WTC11 (cell line): Measurements from ENCODE around the gene SKA2. TPM values are rescaled to one million over a fixed set of nuclear protein-coding genes. Genes with fewer than 3 reads are reported as not detected.

Experiments used
- ATF1 ChIP-seq: sonication (generic); formaldehyde crosslinking; IDR thresholded peaks from 2 replicates; pipeline ENCODE4 v1.8.1; 2023; ENCODE audit warnings: mild to moderate bottlenecking, moderate library complexity, missing genetic modification reagents
- FOXK1 ChIP-seq: sonication (generic); formaldehyde crosslinking; IDR thresholded peaks from 2 replicates; pipeline ENCODE4 v1.8.0; 2022; ENCODE audit warnings: mild to moderate bottlenecking, moderate library complexity, missing genetic modification reagents
- GABPB1 ChIP-seq: sonication (generic); formaldehyde crosslinking; IDR thresholded peaks from 2 replicates; pipeline ENCODE4 v1.8.1; 2023; ENCODE audit warnings: mild to moderate bottlenecking, missing genetic modification reagents
- MXD4 ChIP-seq: fragments of 250-450 bp; sonication (Bioruptor Pico); IDR thresholded peaks from 2 replicates; pipeline ENCODE4 v1.8.0; 2021; ENCODE audit warnings: mild to moderate bottlenecking, moderate library complexity, borderline replicate concordance
- NR1H2 ChIP-seq: sonication (generic); formaldehyde crosslinking; IDR thresholded peaks from 2 replicates; pipeline ENCODE4 v1.9.0; 2021; ENCODE audit warnings: mild to moderate bottlenecking, moderate library complexity, missing genetic modification reagents
- RORB ChIP-seq: fragments of 250-450 bp; sonication (Bioruptor Pico); IDR thresholded peaks from 2 replicates; pipeline ENCODE4 v1.9.0; 2021; ENCODE audit warnings: mild to moderate bottlenecking
- SP1 ChIP-seq: sonication (generic); formaldehyde crosslinking; conservative IDR thresholded peaks from 2 replicates; pipeline ENCODE4 v1.8.1; 2022; ENCODE audit warnings: missing genetic modification reagents
- TEAD1 ChIP-seq: sonication (generic); formaldehyde crosslinking; IDR thresholded peaks from 2 replicates; pipeline ENCODE4 v1.8.0; 2022; ENCODE audit warnings: mild to moderate bottlenecking, missing genetic modification reagents
- ZBTB21 ChIP-seq: sonication (generic); formaldehyde crosslinking; IDR thresholded peaks from 2 replicates; pipeline ENCODE4 v1.8.1; 2023; ENCODE audit warnings: mild to moderate bottlenecking, missing genetic modification reagents, borderline replicate concordance
- ZNF263 ChIP-seq: sonication (generic); formaldehyde crosslinking; IDR thresholded peaks from 2 replicates; pipeline ENCODE4 v1.8.1; 2022; ENCODE audit warnings: low read depth, mild to moderate bottlenecking, moderate library complexity, missing genetic modification reagents
- ZNF317 ChIP-seq: sonication (generic); formaldehyde crosslinking; IDR thresholded peaks from 2 replicates; pipeline ENCODE4 v1.8.1; 2023; ENCODE audit warnings: low read depth, mild to moderate bottlenecking, moderate library complexity, missing genetic modification reagents, borderline replicate concordance
- ZNF416 ChIP-seq: fragments of 250-450 bp; sonication (Bioruptor Pico); IDR thresholded peaks from 2 replicates; pipeline ENCODE4 v1.9.0; 2021; ENCODE audit warnings: mild to moderate bottlenecking, inconsistent platforms
- ZNF671 ChIP-seq: fragments of 250-450 bp; sonication (Bioruptor Pico); IDR thresholded peaks from 2 replicates; pipeline ENCODE4 v1.8.0; 2021; ENCODE audit warnings: mild to moderate bottlenecking
- total RNA-seq: library from RNA; stranded (reverse); gene quantifications from 3 replicates; pipeline ENCODE4 v1.2.3, GENCODE V29; 2021
- TF ChIP-seq, protein P1 (sequence below): sonication (generic); formaldehyde crosslinking; IDR thresholded peaks from 2 replicates; pipeline ENCODE4 v1.8.1; 2023; ENCODE audit warnings: mild to moderate bottlenecking, missing genetic modification reagents
- TF ChIP-seq, protein P2 (sequence below): sonication (generic); formaldehyde crosslinking; conservative IDR thresholded peaks from 2 replicates; pipeline ENCODE4 v1.8.1; 2022; ENCODE audit warnings: mild to moderate bottlenecking, missing genetic modification reagents
- TF ChIP-seq, protein P3 (sequence below): sonication (generic); formaldehyde crosslinking; conservative IDR thresholded peaks from 2 replicates; pipeline ENCODE4 v1.8.1; 2023; ENCODE audit warnings: mild to moderate bottlenecking, low read depth, missing genetic modification reagents, moderate library complexity
- TF ChIP-seq, protein P4 (sequence below): fragments of 250-450 bp; sonication (Bioruptor Pico); IDR thresholded peaks from 2 replicates; pipeline ENCODE4 v1.9.0; 2021; ENCODE audit warnings: mild to moderate bottlenecking, borderline replicate concordance
- TF ChIP-seq, protein P5 (sequence below): sonication (generic); formaldehyde crosslinking; IDR thresholded peaks from 2 replicates; pipeline ENCODE4 v1.8.1; 2022; ENCODE audit warnings: low read depth, missing genetic modification reagents, borderline replicate concordance
- TF ChIP-seq, protein P6 (sequence below): fragments of 250-450 bp; sonication (Bioruptor Pico); IDR thresholded peaks from 2 replicates; pipeline ENCODE4 v1.8.0; 2021; ENCODE audit warnings: mild to moderate bottlenecking
- TF ChIP-seq, protein P7 (sequence below): sonication (generic); formaldehyde crosslinking; IDR thresholded peaks from 2 replicates; pipeline ENCODE4 v1.8.1; 2022; ENCODE audit warnings: mild to moderate bottlenecking, moderate library complexity, missing genetic modification reagents
- TF ChIP-seq, protein P8 (sequence below): sonication (generic); formaldehyde crosslinking; IDR thresholded peaks from 2 replicates; pipeline ENCODE4 v1.8.1; 2022; ENCODE audit warnings: missing genetic modification reagents, borderline replicate concordance
- TF ChIP-seq, protein P9 (sequence below): fragments of 250-450 bp; sonication (Bioruptor Pico); IDR thresholded peaks from 2 replicates; pipeline ENCODE4 v2.1.2; 2022; ENCODE audit warnings: mild to moderate bottlenecking, moderate library complexity

The SKA2 gene
- total RNA-seq, 1 experiment from 2014 or later: 80.0 TPM

DNA sequence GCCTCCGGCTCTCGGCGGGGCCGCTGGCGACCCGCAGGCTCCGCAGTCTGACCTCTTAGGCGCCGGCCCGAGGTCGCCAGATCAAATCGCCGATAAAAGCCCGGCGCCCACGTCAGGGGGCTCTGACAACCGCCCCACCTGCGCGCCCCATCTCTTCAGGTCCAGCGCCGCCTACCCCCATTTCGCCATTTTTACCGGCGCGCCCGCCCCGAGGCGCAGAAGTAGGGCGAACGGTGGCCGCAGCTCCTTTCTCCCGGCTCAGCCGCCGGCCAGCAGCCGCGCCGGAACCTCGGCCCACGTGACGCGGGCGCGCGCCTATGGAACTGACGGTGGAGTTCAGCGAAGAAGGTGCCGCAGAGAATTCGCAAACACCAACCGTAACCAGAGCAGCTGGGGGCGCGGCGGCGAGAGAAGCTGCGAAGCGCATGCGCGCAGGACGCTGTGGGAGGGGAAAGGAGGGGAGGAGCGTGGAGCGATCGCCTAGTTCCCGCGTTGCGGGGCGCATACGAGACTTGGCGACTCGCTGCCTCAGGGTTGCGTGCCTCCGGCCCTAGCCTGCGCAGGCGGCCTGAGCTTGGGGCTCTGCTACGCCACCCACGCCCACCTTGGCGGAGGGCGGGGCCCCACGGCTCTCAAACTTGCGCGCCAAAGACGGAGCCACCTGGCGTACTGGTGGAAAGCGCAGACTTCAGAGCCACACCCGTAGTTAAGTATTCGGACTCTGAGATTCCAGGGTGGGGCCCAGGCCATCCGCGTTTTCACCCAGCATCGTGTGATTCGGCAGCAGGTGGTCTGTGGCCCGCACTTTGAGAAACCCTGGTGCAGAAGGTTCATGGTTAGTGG, 48.3 kb downstream of the SKA2 start, which contains the start of gene TRIM37 (continued):
- TF ChIP-seq, protein P1, sequence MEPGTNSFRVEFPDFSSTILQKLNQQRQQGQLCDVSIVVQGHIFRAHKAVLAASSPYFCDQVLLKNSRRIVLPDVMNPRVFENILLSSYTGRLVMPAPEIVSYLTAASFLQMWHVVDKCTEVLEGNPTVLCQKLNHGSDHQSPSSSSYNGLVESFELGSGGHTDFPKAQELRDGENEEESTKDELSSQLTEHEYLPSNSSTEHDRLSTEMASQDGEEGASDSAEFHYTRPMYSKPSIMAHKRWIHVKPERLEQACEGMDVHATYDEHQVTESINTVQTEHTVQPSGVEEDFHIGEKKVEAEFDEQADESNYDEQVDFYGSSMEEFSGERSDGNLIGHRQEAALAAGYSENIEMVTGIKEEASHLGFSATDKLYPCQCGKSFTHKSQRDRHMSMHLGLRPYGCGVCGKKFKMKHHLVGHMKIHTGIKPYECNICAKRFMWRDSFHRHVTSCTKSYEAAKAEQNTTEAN (CRISPR knock-in tag): no peak; the same call in none of the 2 replicates
- TF ChIP-seq ZNF263 (no peak), TEAD1 (CRISPR knock-in tag) (peak; percentile 58), ZBTB21 (CRISPR knock-in tag) (0 out of 2 replicates have a peak, but pooled peaks have one; percentile 84), ATF1 (CRISPR knock-in tag) (no peak), ZNF317 (CRISPR knock-in tag) (0 out of 2 replicates have a peak, but pooled peaks have one; percentile 12), SP1 (CRISPR knock-in tag) (peak; percentile 89), MXD4 (CRISPR knock-in tag) (no peak), ZNF416 (CRISPR knock-in tag) (peak; percentile 9; the same call in 1 of the 2 replicates), GABPB1 (CRISPR knock-in tag) (peak; percentile 84), NR1H2 (CRISPR knock-in tag) (no peak), FOXK1 (CRISPR knock-in tag) (peak; percentile 77), RORB (CRISPR knock-in tag) (no peak), ZNF671 (CRISPR knock-in tag) (no peak)
- TF ChIP-seq, protein P2, sequence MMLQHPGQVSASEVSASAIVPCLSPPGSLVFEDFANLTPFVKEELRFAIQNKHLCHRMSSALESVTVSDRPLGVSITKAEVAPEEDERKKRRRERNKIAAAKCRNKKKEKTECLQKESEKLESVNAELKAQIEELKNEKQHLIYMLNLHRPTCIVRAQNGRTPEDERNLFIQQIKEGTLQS (CRISPR knock-in tag): no peak
- TF ChIP-seq, protein P3, sequence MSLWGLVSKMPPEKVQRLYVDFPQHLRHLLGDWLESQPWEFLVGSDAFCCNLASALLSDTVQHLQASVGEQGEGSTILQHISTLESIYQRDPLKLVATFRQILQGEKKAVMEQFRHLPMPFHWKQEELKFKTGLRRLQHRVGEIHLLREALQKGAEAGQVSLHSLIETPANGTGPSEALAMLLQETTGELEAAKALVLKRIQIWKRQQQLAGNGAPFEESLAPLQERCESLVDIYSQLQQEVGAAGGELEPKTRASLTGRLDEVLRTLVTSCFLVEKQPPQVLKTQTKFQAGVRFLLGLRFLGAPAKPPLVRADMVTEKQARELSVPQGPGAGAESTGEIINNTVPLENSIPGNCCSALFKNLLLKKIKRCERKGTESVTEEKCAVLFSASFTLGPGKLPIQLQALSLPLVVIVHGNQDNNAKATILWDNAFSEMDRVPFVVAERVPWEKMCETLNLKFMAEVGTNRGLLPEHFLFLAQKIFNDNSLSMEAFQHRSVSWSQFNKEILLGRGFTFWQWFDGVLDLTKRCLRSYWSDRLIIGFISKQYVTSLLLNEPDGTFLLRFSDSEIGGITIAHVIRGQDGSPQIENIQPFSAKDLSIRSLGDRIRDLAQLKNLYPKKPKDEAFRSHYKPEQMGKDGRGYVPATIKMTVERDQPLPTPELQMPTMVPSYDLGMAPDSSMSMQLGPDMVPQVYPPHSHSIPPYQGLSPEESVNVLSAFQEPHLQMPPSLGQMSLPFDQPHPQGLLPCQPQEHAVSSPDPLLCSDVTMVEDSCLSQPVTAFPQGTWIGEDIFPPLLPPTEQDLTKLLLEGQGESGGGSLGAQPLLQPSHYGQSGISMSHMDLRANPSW (CRISPR knock-in tag): no peak
- TF ChIP-seq, protein P4, sequence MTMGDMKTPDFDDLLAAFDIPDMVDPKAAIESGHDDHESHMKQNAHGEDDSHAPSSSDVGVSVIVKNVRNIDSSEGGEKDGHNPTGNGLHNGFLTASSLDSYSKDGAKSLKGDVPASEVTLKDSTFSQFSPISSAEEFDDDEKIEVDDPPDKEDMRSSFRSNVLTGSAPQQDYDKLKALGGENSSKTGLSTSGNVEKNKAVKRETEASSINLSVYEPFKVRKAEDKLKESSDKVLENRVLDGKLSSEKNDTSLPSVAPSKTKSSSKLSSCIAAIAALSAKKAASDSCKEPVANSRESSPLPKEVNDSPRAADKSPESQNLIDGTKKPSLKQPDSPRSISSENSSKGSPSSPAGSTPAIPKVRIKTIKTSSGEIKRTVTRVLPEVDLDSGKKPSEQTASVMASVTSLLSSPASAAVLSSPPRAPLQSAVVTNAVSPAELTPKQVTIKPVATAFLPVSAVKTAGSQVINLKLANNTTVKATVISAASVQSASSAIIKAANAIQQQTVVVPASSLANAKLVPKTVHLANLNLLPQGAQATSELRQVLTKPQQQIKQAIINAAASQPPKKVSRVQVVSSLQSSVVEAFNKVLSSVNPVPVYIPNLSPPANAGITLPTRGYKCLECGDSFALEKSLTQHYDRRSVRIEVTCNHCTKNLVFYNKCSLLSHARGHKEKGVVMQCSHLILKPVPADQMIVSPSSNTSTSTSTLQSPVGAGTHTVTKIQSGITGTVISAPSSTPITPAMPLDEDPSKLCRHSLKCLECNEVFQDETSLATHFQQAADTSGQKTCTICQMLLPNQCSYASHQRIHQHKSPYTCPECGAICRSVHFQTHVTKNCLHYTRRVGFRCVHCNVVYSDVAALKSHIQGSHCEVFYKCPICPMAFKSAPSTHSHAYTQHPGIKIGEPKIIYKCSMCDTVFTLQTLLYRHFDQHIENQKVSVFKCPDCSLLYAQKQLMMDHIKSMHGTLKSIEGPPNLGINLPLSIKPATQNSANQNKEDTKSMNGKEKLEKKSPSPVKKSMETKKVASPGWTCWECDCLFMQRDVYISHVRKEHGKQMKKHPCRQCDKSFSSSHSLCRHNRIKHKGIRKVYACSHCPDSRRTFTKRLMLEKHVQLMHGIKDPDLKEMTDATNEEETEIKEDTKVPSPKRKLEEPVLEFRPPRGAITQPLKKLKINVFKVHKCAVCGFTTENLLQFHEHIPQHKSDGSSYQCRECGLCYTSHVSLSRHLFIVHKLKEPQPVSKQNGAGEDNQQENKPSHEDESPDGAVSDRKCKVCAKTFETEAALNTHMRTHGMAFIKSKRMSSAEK (CRISPR knock-in tag): no peak
- TF ChIP-seq, protein P5, sequence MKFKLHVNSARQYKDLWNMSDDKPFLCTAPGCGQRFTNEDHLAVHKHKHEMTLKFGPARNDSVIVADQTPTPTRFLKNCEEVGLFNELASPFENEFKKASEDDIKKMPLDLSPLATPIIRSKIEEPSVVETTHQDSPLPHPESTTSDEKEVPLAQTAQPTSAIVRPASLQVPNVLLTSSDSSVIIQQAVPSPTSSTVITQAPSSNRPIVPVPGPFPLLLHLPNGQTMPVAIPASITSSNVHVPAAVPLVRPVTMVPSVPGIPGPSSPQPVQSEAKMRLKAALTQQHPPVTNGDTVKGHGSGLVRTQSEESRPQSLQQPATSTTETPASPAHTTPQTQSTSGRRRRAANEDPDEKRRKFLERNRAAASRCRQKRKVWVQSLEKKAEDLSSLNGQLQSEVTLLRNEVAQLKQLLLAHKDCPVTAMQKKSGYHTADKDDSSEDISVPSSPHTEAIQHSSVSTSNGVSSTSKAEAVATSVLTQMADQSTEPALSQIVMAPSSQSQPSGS (CRISPR knock-in tag): no peak
- TF ChIP-seq, protein P6, sequence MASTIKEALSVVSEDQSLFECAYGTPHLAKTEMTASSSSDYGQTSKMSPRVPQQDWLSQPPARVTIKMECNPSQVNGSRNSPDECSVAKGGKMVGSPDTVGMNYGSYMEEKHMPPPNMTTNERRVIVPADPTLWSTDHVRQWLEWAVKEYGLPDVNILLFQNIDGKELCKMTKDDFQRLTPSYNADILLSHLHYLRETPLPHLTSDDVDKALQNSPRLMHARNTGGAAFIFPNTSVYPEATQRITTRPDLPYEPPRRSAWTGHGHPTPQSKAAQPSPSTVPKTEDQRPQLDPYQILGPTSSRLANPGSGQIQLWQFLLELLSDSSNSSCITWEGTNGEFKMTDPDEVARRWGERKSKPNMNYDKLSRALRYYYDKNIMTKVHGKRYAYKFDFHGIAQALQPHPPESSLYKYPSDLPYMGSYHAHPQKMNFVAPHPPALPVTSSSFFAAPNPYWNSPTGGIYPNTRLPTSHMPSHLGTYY: no peak
- TF ChIP-seq, protein P7, sequence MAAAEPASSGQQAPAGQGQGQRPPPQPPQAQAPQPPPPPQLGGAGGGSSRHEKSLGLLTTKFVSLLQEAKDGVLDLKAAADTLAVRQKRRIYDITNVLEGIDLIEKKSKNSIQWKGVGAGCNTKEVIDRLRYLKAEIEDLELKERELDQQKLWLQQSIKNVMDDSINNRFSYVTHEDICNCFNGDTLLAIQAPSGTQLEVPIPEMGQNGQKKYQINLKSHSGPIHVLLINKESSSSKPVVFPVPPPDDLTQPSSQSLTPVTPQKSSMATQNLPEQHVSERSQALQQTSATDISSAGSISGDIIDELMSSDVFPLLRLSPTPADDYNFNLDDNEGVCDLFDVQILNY: peak; percentile 99
- TF ChIP-seq, protein P8, sequence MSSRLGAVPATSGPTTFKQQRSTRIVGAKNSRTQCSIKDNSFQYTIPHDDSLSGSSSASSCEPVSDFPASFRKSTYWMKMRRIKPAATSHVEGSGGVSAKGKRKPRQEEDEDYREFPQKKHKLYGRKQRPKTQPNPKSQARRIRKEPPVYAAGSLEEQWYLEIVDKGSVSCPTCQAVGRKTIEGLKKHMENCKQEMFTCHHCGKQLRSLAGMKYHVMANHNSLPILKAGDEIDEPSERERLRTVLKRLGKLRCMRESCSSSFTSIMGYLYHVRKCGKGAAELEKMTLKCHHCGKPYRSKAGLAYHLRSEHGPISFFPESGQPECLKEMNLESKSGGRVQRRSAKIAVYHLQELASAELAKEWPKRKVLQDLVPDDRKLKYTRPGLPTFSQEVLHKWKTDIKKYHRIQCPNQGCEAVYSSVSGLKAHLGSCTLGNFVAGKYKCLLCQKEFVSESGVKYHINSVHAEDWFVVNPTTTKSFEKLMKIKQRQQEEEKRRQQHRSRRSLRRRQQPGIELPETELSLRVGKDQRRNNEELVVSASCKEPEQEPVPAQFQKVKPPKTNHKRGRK: no peak
- TF ChIP-seq, protein P9, sequence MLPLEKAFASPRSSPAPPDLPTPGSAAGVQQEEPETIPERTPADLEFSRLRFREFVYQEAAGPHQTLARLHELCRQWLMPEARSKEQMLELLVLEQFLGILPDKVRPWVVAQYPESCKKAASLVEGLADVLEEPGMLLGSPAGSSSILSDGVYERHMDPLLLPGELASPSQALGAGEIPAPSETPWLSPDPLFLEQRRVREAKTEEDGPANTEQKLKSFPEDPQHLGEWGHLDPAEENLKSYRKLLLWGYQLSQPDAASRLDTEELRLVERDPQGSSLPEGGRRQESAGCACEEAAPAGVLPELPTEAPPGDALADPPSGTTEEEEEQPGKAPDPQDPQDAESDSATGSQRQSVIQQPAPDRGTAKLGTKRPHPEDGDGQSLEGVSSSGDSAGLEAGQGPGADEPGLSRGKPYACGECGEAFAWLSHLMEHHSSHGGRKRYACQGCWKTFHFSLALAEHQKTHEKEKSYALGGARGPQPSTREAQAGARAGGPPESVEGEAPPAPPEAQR: no peak
